ENCODE results near the gene DHCR7.

The DHCR7 gene

DNA sequence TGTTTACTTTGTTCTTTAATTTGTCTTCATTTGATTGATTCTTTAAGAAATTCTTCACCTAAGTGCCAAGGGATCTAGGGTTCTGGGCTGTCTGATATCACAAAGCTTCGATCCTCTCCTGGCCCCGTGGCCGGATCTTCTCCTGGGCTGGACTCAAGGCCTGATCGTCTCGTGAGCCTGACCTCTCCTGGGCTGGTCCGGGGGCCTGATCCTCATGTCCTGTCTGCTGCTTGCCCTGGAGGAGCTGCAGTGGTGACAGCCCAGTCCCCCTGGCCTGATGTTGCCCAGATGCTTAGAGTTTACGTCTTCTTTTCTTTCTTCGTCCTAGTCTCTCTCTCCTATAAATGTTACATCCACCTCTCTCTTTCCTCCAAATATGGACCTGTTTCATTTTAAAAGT, 8.1 kb upstream of the DHCR7 start:
- no peak overlapping the region for H3K27ac ChIP-seq
- no peak for TF ChIP-seq ZFX (IDR thresholded peaks at IDR 0.05; ENCODE audit: borderline replicate concordance)
- TF ChIP-seq, protein P1, sequence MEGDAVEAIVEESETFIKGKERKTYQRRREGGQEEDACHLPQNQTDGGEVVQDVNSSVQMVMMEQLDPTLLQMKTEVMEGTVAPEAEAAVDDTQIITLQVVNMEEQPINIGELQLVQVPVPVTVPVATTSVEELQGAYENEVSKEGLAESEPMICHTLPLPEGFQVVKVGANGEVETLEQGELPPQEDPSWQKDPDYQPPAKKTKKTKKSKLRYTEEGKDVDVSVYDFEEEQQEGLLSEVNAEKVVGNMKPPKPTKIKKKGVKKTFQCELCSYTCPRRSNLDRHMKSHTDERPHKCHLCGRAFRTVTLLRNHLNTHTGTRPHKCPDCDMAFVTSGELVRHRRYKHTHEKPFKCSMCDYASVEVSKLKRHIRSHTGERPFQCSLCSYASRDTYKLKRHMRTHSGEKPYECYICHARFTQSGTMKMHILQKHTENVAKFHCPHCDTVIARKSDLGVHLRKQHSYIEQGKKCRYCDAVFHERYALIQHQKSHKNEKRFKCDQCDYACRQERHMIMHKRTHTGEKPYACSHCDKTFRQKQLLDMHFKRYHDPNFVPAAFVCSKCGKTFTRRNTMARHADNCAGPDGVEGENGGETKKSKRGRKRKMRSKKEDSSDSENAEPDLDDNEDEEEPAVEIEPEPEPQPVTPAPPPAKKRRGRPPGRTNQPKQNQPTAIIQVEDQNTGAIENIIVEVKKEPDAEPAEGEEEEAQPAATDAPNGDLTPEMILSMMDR (IDR thresholded peaks at IDR 0.05) = no peak

DNA sequence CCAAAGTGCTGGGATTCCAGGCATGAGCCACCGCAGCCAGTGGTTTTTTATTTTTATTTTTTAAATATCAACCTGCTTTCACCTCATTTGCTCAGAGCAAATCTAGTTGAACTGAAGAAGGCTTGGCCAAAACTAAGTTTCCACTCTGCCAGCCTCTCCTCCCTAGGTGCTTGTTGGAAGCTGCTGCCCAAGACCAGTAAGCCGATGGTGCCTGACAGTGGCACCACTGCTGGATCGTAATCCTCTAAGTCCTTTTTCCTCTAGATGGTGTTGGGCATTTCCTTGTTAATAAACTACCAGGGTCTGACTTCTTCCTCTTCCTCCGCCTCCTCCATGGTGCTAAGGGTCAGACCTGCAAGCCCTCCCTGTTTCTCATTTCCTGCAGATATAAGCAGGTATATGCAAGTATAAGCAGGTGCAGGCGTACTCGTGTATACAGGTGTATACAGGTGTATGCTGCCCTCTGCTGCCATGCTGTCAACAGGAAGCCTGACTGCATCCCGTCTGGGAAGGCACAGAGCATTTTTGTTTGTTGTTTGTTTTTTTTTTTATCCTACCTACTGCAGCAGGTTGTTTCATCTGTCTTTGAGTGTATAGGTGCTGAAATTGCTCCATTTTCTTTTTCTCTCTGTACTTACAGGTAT, 6.4 kb upstream of the DHCR7 start:
- TF ChIP-seq, protein P1 (IDR thresholded peaks at IDR 0.05) = peak; percentile 49
- TF ChIP-seq ZFX (IDR thresholded peaks at IDR 0.05; ENCODE audit: borderline replicate concordance) = no peak
- no peak overlapping the region for H3K27ac ChIP-seq

DNA sequence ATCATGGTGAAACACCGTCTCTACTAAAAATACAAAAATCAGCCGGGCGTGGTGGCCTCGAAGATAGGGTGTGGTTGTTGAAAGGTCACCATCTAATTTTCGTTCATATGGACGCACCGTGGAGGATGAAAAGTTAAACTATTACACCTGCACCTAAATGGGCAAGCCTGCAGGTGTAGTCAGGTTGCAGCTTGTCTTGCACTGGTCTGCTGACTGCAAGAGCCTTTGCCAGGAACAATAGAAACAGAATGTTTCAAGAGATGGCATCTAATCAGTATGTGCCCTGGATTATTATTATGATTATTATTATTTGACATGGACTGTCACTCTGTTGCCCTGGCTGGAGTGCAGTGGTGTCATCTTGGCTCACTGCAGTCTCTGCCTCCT, 5.7 kb upstream of the DHCR7 start:
- no peak overlapping the region; the same call in 1 of the 2 replicates for H3K27ac ChIP-seq
- TF ChIP-seq ZFX (IDR thresholded peaks at IDR 0.05; ENCODE audit: borderline replicate concordance) = no peak
- TF ChIP-seq, protein P1 (IDR thresholded peaks at IDR 0.05) = no peak

DNA sequence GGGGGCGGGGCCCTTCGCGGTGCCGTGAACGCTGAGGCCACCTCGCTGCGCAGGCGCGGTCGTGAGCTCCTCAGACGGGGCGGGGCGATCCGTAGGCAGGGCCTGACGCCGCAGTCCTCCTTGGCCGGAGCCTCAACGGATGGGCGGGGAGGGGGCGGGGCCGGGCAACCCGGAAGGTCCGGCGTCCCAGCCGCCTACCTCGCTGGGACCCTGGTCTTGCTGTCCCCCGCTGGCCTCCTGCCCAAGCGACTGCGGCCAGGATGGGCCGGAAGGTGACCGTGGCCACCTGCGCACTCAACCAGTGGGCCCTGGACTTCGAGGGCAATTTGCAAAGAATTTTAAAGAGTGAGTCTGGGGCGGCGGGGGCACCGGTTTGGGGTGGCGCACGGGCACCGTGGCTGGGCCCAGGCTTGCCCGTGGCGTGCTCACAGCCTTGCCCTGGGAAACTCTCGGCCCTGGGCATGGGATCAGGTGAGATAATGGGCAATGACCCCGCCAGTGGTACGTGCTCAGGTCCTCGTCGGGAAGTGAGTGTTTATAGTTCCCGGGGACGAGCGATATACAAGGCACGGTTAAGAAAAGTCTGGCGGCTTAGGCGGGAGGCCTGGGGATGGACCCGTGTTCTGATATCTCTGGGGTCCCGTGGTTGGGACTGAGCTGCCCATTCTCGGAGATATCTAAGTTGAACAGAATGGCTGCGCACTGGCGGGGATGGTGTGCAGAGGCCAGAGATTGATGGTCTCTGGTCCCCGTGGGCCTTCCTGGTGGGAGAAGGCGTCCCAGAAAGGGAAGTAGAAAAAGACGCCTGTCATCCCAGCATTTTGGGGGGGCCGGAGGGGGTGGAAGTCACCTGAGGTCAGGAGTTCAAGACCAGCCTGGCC, 5.1 kb upstream of the DHCR7 start, which contains the start of gene NADSYN1:
TSS of gene NADSYN1 (plus strand) at position 167 of the 881 bp plus-strand sequence. CDS start at position 261, 94 bp downstream.
- peak within 1 kb of the TSS; percentile 84 for H3K27ac ChIP-seq
- TF ChIP-seq, protein P1 (IDR thresholded peaks at IDR 0.05) = no peak
- no peak for TF ChIP-seq ZFX (IDR thresholded peaks at IDR 0.05; ENCODE audit: borderline replicate concordance)

DNA sequence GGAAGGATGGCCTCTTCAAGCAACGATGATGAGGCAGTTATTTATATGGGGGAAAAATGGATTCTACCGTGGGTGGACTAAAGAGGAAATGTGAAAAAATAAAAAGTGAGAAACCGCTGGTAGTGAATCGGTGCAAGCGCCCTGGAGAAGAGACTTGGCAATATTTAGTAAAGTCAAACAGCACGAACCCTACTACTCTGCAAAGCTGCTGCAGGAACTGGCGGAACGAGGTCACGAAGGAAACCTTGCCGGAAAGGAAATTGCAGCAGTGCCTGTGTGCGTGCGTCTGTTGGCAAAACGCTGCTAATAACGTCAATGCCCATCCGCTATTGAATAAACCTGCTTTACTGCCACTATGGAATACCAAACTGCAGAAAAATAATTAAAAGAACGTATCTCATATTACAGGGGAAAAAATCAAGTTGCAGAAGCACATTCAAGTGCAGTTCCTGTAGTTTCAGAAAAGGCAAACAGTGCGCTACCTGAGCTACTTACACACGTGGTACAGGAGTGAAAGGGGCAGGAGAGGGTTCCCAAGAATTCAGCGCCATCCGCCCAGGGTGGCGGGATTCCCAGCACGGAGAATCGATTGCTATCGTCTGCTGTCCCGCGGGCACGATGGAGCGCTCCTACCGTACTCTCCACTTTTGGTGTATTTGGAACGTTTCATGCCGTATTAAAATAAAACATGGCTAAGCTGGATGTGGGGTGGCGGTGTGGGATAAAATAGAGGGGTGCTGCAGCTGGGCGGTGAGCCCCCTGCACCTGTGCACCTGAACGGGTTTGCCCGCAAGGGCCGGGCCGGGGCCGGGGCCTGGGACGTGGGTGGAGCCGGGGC, 4.2 kb upstream of the DHCR7 start:
- peak overlapping the region; percentile 84 for H3K27ac ChIP-seq
- TF ChIP-seq ZFX (IDR thresholded peaks at IDR 0.05; ENCODE audit: borderline replicate concordance) = no peak
- TF ChIP-seq, protein P1 (IDR thresholded peaks at IDR 0.05) = no peak

DNA sequence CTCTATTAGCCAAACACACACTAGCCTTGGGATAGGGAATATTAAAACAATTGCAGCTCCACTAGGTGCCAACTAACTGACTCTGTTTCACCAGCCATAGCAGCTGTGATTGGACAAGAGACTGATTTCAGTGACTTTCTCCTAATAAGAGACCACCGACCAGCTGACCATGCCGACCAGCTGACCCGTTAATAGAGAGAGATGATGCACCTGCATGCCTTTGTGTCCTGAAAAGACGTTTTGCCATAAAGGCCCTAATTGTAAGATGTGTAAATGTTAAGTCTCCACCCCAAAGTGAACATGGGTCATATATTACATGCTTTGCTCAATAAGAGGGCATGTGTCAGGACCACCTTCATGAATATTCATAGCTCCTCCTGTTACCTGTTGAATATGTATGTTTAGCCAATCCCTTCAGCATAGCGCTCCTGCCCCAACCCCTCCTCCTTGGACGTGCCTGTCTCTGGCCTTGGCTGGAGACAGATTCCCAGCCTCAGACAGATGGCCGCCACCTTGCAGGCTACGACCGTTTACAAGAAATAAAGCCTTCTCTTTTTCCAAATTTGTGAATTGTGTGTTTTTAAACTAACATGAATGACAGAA, 3.5 kb upstream of the DHCR7 start:
- TF ChIP-seq, protein P1 (IDR thresholded peaks at IDR 0.05) = no peak
- no peak for TF ChIP-seq ZFX (IDR thresholded peaks at IDR 0.05; ENCODE audit: borderline replicate concordance)
- peak overlapping the region; percentile 84 for H3K27ac ChIP-seq

Measured in 22Rv1 (cell line).